Large intestine (tissue), 3 donors: ENCODE measurements around the gene MGST2. TPM values are rescaled to one million over a fixed set of nuclear protein-coding genes. Genes with fewer than 3 reads are reported as not detected.
A peak's percentile ranks its signal among the peaks of the same experiment; 100 is the strongest.

Source experiments
- DNase-seq, 2 donors: peaks; one replicate each; pipeline versions ENCODE4 v3.0.0 to v3.0.0-alpha.2; 2013
- H3K27ac ChIP-seq: one replicate; pipeline ENCODE4 v1.5.1; 2013; ENCODE audit warnings: low read length
- H3K27me3 ChIP-seq: 2 replicates; pipeline ENCODE4 v1.6.1; 2013; ENCODE audit warnings: low read length; ENCODE audit not compliant: control insufficient read depth, insufficient read depth
- H3K36me3 ChIP-seq: 2 replicates; pipeline ENCODE4 v1.6.1; 2013; ENCODE audit warnings: low read length; ENCODE audit not compliant: control insufficient read depth, insufficient read depth
- H3K4me1 ChIP-seq: one replicate; pipeline ENCODE4 v1.6.1; 2013; ENCODE audit warnings: low read length; ENCODE audit not compliant: control insufficient read depth, insufficient read depth
- H3K4me3 ChIP-seq: one replicate; pipeline ENCODE4 v1.5.1; 2013; ENCODE audit warnings: low read length
- H3K9me3 ChIP-seq: one replicate; pipeline ENCODE4 v1.6.1; 2013; ENCODE audit warnings: mild to moderate bottlenecking, low read depth, low read length, moderate library complexity; ENCODE audit not compliant: control insufficient read depth
- WGBS: methylation state at CpG from one replicate; pipeline ENCODE4 v1.1.5; 2013; ENCODE audit warnings: low lambda C conversion rate; ENCODE audit not compliant: insufficient coverage; 5-methylcytosine and 5-hydroxymethylcytosine counted together
- polyA plus RNA-seq: library from polyadenylated mRNA; unstranded; fragments of 120-200 nt; gene quantifications from one replicate; pipeline ENCODE4 v1.2.1, GENCODE V29; 2013

Gene MGST2
- polyA plus RNA-seq, 1 donor = 126 TPM

DNA sequence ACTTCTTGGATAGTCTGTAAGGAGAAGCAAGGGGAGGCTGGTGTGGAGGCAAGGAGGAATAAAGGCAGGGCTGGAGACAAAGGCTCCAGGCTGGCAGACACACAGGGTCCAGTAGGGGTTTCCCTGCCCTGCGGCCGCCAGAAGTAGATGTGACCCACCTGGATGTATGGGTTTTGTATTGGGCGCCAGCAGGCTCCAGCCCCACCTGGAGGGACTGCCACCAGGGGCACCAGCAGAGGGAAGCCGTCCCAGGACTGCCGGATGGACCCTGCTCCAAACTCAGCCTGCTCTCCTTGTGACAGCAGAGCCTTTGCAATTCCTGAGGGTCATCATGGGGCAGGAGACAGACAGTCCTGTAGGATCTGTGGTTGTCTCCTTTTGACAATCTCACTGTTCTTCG is 52.7 kb downstream of the MGST2 start:
- H3K4me1 ChIP-seq = no peaks in the 10 kb centered on the region
- WGBS = no CpG with 5 or more reads among the region's 6 CpGs

DNA sequence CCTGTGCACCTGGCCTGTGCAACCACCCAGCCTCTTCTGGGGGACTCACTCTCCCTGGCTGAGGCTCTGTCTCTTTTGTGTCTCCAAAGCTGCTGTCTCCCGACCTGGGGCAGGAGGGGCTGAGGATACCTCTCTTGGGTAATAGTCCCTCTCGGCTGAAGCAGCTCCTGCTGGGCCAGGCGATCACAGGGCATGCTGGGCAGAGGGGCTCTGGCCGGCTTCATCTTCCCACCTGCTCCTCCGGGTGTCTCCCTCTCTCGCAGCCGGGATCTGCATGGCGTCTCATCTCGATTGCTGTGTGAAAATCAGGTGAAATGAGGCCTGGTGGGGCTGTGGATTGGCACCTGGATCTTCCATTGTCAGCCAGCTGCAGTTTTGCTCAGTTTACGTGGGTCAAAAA is 53.2 kb downstream of the MGST2 start:
- Histone ChIP-seq H3K36me3 (peaks cover 43% of the 10 kb centered on the region), H3K4me1 (no peaks in the 10 kb centered on the region), H3K9me3 (no peaks in the 10 kb centered on the region), H3K4me3 (no peak overlapping the region), H3K27me3 (no peaks in the 10 kb centered on the region), H3K27ac (no peak overlapping the region)
- DNase-seq = no peak
- no CpG with 5 or more reads among the region's 10 CpGs for WGBS

More for the DNA sequence above, 52.7 kb downstream of the MGST2 start:
- no peak for DNase-seq
- no peaks in the 10 kb centered on the region for H3K9me3 ChIP-seq
- H3K27ac ChIP-seq = no peak overlapping the region
- H3K27me3 ChIP-seq = no peaks in the 10 kb centered on the region
- peaks cover 43% of the 10 kb centered on the region for H3K36me3 ChIP-seq
- no peak overlapping the region for H3K4me3 ChIP-seq

DNA sequence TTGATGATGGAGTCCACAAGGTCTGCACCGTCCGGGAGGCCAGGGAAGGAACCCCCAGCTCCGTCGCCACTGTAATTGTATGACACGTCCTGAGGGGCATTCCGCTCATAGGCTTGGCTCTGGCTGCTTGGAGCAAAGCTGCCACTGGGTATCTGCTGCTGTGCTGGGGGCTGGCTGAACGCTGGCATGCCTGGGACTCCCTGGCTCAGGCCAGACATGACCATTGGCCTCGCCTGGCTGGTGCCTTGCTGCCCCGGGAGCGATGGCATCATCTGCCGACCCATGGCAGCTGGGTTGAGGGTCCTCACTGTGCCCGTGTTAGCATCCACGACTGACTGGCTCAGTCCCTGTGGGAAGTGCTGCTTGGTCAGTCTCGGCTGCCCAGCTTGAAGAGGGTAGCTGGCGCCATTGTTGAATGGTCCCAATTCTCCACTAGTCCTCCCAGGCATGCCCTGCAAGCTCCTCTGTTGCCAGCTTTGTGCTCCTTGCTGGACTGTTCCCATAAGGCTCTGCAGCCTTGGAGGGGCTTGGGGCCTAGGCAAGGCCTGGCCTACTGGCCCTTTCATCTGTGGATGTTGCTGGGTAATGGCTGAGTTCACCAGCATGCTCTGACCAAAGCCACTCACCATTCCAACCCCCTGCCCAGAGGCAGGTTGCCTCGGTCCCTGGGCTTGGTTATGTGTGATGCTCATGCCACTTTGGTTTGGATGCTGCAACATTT is 53.9 kb downstream of the MGST2 start:
- H3K4me1 ChIP-seq = no peaks in the 10 kb centered on the region
- H3K9me3 ChIP-seq = no peaks in the 10 kb centered on the region
- H3K27ac ChIP-seq = no peak overlapping the region
- peaks cover 37% of the 10 kb centered on the region for H3K36me3 ChIP-seq
- H3K27me3 ChIP-seq = no peaks in the 10 kb centered on the region
- H3K4me3 ChIP-seq = no peak overlapping the region
- no peak for DNase-seq
- WGBS = no CpG with 5 or more reads among the region's 16 CpGs

DNA sequence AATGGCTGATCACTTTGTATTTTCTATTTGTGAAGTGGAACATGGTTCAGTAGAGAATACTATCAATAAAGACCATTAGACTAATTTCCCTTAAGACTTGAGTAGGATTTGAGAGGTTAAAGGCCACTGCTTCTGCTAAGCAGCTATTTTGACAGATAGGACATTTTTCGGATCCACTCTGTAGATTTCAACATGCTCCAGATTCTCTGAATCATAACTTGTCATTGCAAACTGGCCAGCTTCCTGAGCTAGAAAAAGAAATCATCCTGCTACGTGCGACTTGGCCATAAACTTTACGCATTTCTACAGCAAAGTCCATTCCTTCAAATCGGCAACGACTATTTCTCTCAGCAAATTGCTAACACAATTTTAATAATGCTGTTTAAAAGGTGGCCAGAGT is 55.2 kb downstream of the MGST2 start:
- no peak overlapping the region for H3K4me3 ChIP-seq
- H3K36me3 ChIP-seq = peaks cover 40% of the 10 kb centered on the region
- no peak overlapping the region for H3K27ac ChIP-seq
- no peaks in the 10 kb centered on the region for H3K27me3 ChIP-seq
- no peaks in the 10 kb centered on the region for H3K9me3 ChIP-seq
- 96% methylated on average over 5 of the region's 6 CpGs for WGBS
- no peaks in the 10 kb centered on the region for H3K4me1 ChIP-seq
- no peak for DNase-seq

DNA sequence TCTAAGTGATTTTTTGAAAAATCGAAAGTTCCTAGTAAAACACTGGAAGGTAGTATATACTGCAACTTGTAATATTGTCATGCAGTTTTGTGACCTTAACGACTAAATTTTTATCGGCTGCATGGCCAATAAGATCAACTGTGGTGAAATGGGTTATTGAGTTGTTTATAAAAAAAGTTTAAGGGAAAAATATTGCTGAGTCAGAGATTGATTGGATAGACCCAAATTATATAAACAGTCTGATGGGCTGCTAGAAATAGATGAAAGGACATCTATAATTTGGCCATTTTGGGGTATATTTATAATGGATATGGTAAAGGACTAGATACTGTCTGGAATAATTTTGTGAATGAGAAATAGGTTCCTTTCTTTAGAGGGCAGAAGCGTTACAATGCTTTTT is 56.2 kb downstream of the MGST2 start:
- Histone ChIP-seq H3K27ac (no peak overlapping the region), H3K36me3 (peaks cover 43% of the 10 kb centered on the region)
- no peak for DNase-seq

DNA sequence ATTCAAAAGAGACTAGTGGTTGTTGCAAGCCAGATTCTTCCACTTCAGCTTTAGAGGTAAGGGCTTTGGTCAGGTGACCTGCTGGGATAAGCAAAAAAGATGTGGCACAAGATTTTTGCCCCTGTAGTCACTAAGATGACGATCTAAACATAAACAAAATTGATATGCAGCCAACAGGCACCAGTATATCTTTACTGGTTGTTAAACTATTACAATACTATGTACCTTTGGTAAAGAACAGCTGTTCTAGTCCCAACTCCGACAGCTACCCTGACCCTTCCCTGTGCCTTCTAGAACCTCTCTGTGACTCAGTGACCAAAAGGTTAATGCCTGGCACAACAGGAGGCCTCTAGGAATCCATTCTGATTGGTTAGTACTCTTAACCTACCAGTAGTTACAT is 59.6 kb downstream of the MGST2 start:
- no peaks in the 10 kb centered on the region for H3K27me3 ChIP-seq
- no peak for DNase-seq
- no CpG with 5 or more reads among the region's 2 CpGs for WGBS
- H3K36me3 ChIP-seq = peaks cover 21% of the 10 kb centered on the region
- no peaks in the 10 kb centered on the region for H3K9me3 ChIP-seq
- no peak overlapping the region for H3K27ac ChIP-seq
- no peak overlapping the region for H3K4me3 ChIP-seq
- peaks cover 5% of the 10 kb centered on the region for H3K4me1 ChIP-seq

More for the DNA sequence above, 56.2 kb downstream of the MGST2 start:
- no peaks in the 10 kb centered on the region for H3K27me3 ChIP-seq
- no peaks in the 10 kb centered on the region for H3K9me3 ChIP-seq
- H3K4me1 ChIP-seq = no peaks in the 10 kb centered on the region
- H3K4me3 ChIP-seq = no peak overlapping the region
- WGBS = 100% methylated on average over 2 of the region's 4 CpGs

DNA sequence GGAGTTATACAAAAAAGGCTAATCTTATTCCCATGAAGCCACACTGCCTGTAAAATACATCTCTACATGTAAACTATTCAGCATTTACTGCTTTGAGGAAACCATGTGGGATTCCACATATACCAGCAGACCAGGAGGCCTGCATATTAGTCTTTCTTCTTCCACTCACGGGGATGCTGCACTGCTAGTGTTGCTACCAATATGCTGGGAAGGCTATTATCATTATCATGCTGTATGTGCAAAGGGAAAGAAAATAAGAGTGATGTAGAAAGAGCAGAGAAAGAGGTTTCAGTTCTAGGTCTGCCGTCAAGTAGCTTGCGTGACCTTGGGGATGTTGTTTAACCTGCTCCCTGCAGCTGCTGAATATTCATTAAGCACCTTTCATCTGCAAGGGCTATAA is 61.0 kb downstream of the MGST2 start:
- no CpG with 5 or more reads among the region's 3 CpGs for WGBS

DNA sequence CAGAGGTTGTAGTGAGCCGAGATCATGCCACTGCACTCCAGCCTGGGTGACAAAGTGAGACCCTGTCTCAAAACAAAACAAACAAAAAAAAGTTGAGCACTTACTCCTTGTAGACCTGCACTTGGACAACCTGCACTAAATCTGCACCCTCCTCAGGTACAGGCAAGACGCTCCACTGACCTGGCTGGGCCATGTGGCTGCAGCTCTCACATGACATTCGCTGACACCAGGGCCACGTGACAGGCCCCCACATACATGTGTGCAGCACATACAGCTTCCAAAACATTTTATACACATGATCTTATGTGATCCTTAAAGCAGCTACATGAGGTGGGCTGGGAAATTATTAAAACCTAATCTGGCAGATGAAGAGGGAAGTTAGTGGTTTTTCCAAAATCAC is 62.5 kb downstream of the MGST2 start:
- DNase-seq = no peak
- Histone ChIP-seq H3K27ac (no peak overlapping the region), H3K4me1 (peaks cover 5% of the 10 kb centered on the region), H3K9me3 (no peaks in the 10 kb centered on the region), H3K27me3 (no peaks in the 10 kb centered on the region), H3K4me3 (no peak overlapping the region), H3K36me3 (peaks cover 24% of the 10 kb centered on the region)
- no CpG with 5 or more reads among the region's 4 CpGs for WGBS

More for the DNA sequence above, 61.0 kb downstream of the MGST2 start:
- Histone ChIP-seq H3K4me1 (peaks cover 5% of the 10 kb centered on the region), H3K4me3 (no peak overlapping the region), H3K9me3 (no peaks in the 10 kb centered on the region), H3K27ac (no peak overlapping the region), H3K36me3 (peaks cover 24% of the 10 kb centered on the region), H3K27me3 (no peaks in the 10 kb centered on the region)
- no peak for DNase-seq

DNA sequence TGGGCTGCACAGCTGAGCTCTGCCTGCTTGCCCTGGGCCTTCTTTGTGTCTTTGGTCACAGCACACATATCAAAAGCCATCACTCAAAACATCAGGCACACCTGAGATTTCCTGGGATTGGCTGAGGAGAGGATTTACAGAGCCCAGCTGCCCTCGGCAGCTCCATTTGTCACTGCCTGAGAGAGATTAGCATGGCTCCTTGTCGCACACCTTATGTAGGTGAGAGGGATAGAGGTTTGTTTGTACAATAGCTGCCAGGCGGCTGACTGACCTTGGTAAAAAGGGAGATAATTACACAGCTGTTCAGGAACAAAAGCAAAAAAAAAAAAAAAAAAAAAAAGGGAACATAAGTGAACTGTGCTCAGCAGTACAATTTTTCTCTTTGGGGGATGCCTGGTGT is 63.2 kb downstream of the MGST2 start:
- H3K27ac ChIP-seq = peak overlapping the region; percentile 11
- H3K9me3 ChIP-seq = no peaks in the 10 kb centered on the region
- WGBS = 24% methylated on average over 3 of the region's 3 CpGs
- peak; percentile 33 to 68 for DNase-seq
- peaks cover 5% of the 10 kb centered on the region for H3K4me1 ChIP-seq
- peaks cover 24% of the 10 kb centered on the region for H3K36me3 ChIP-seq
- no peaks in the 10 kb centered on the region for H3K27me3 ChIP-seq
- H3K4me3 ChIP-seq = no peak overlapping the region

DNA sequence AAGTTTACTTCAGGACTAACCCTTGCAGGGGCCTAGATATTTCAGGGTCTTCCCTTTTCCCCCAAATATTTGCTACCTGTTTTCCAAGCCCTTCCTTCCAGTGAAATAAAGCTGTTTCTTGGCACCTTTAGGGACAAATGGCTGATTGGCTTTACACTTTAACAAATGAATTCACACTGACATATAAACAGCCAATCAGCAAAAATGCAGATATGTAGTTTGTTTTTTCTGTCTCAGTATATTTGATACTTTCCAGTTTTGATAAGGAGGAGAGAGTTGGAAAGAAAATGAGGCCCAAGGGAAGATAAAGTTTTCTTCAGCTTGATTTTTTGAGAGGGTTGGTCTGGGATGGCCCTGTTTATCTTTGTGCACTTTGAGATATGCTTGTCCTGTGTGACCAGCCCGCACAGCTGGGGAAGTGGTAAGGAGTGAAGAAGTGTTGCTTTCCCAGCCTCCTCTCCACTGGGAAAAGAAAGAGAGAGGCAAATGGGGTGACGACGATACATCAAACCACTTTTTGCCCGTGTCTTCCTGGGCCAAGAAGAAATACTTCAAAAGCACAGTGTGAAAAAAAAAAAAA is 67.5 kb downstream of the MGST2 start:
- WGBS = 100% methylated on average over 2 of the region's 4 CpGs
- H3K36me3 ChIP-seq = peaks cover 5% of the 10 kb centered on the region
- H3K27ac ChIP-seq = no peak overlapping the region
- no peaks in the 10 kb centered on the region for H3K9me3 ChIP-seq
- no peaks in the 10 kb centered on the region for H3K27me3 ChIP-seq
- peaks cover 10% of the 10 kb centered on the region for H3K4me1 ChIP-seq
- DNase-seq = peak in 1 of 2 donors; percentile 24
- no peak overlapping the region for H3K4me3 ChIP-seq
